ENCODE measurements around the gene HPCA. TPM values are rescaled to one million over a fixed set of nuclear protein-coding genes. Genes with fewer than 3 reads are reported as not detected.

Gene HPCA
- total and polyA plus RNA-seq, 2 of the 8 experiments (the other 6 are each of a cell fraction or from before 2014, with no cell fraction given): 0.70 to 1.4 TPM

- H3K36me3 ChIP-seq (ENCODE audit: control insufficient read depth in 2 of 4, insufficient read depth in 4 of 4, low read length in 3 of 4): no peaks in the 10 kb centered on the region
- H3K56ac ChIP-seq (replicated peaks; ENCODE audit: insufficient read length, low read depth, low read length): no peak overlapping the region
- FAIRE-seq (no peak), DNase-seq (ENCODE audit: low read depth in 1 of 2, low spot score in 2 of 2) (no peak)
- no peak overlapping the region for H3K4me3 ChIP-seq (ENCODE audit: extremely low read depth in 1 of 4, insufficient read depth in 2 of 4, low read depth in 3 of 4, low read length in 4 of 4)
- POLR2A ChIA-PET (ENCODE audit: partially characterized antibody): interaction anchor here (1.4 kb wide), 1 partner anchor 60 kb away, joined by 3 read pairs; the partner anchor contains the start of gene RNF19B
- H4K20me1 ChIP-seq (replicated peaks in 1 of 2; ENCODE audit: control insufficient read depth in 1 of 2, insufficient read depth in 2 of 2, low read length in 2 of 2): peaks cover 2 to 4% of the 10 kb centered on the region in 2 experiments
- no peak overlapping the region for H3K4me2 ChIP-seq (ENCODE audit: insufficient read depth in 1 of 2, low read depth in 2 of 2, low read length in 2 of 2)
- H3K4ac ChIP-seq (replicated peaks; ENCODE audit: insufficient read length, low read depth, low read length): no peak overlapping the region
- CTCF ChIA-PET (ENCODE audit: partially characterized antibody): interaction anchor here (0.5 to 1.6 kb wide), 9 partner anchors 12 to 1722 kb away, joined by 3 to 5 read pairs (median 3); no protein-coding TSS in a partner anchor
- no peak overlapping the region for H4K8ac ChIP-seq (ENCODE audit: extremely low read depth, insufficient read depth, low read length)
- H3K23me2 ChIP-seq (ENCODE audit: low read depth, low read length): peaks cover 11% of the 10 kb centered on the region; the same call in 1 of the 2 replicates
- peaks cover 14 to 33% (median 30%) of the 10 kb centered on the region in 4 experiments for H3K27me3 ChIP-seq (replicated peaks in 1 of 4; ENCODE audit: control insufficient read depth in 3 of 4, extremely low read depth in 1 of 4, insufficient read depth in 3 of 4, low read length in 3 of 4)
- no peak overlapping the region for H3K27ac ChIP-seq (ENCODE audit: low read depth, low read length)
- no peak overlapping the region for H2BK5ac ChIP-seq (ENCODE audit: low read depth, low read length)
- no peak overlapping the region for H2BK120ac ChIP-seq (replicated peaks; ENCODE audit: low read depth, low read length)
- no peak overlapping the region for H2BK20ac ChIP-seq (ENCODE audit: low read length)
- H3K79me1 ChIP-seq (ENCODE audit: low read depth, low read length): no peaks in the 10 kb centered on the region
- no peak overlapping the region for H3K14ac ChIP-seq (ENCODE audit: insufficient read length)
- no peak overlapping the region for H3K9ac ChIP-seq (replicated peaks in 1 of 4; ENCODE audit: extremely low read depth in 1 of 4, low read depth in 3 of 4, low read length in 3 of 4)
- H3K18ac ChIP-seq (ENCODE audit: extremely low read depth, low read length): no peak overlapping the region
- H2BK12ac ChIP-seq (ENCODE audit: low read depth, low read length): no peak overlapping the region
- H3K79me2 ChIP-seq (ENCODE audit: control insufficient read depth in 1 of 2, insufficient read depth in 2 of 2, low read length in 2 of 2): no peaks in the 10 kb centered on the region
- H3K23ac ChIP-seq (ENCODE audit: insufficient read length): no peak overlapping the region
- 79% methylated on average over 3 of the region's 3 CpGs; no CpG with 5 or more reads in 1 of the 2 experiments for WGBS, 2 experiments (ENCODE audit: extremely low coverage in 1 of 2, insufficient coverage in 1 of 2, insufficient read length in 1 of 2, insufficient replicate concordance in 2 of 2, low coverage in 1 of 2, low lambda C conversion rate in 2 of 2, missing lambda C conversion rate in 1 of 2)
- no peak overlapping the region for H2AFZ ChIP-seq (ENCODE audit: low read length)
- peaks cover 0 to 11% (median 8%) of the 10 kb centered on the region in 4 experiments; a peak in 6 of 7 replicates for H3K4me1 ChIP-seq (replicated peaks in 1 of 4; ENCODE audit: control insufficient read depth in 3 of 4, insufficient read depth in 4 of 4, low read length in 3 of 4)
- H2AK5ac ChIP-seq (ENCODE audit: low read depth, low read length): 0 out of 2 replicates have a peak overlapping the region, but pooled peaks have one; percentile 86
- H4K91ac ChIP-seq (replicated peaks; ENCODE audit: insufficient read length, low read length): no peak overlapping the region
- no peak overlapping the region for H4K5ac ChIP-seq (ENCODE audit: insufficient read length, low read depth, low read length)
- H2BK15ac ChIP-seq (ENCODE audit: low read length): 0 out of 2 replicates have a peak overlapping the region, but pooled peaks have one; percentile 46
- no peaks in the 10 kb centered on the region for H3K9me3 ChIP-seq (ENCODE audit: insufficient read depth in 2 of 2, low read depth in 1 of 2, low read length in 1 of 2)
- TF ChIP-seq RBBP5 (IDR thresholded peaks at IDR 0.05; ENCODE audit: borderline replicate concordance, low read depth, low read length) (no peak), SP2 (IDR thresholded peaks at IDR 0.05; ENCODE audit: low read length) (no peak)
Observed at GRCh38 chr1:32903991-32904785, 17.9 kb downstream of the HPCA start.
